Loucy (cell line): ENCODE results near the gene LMF2.
A peak's percentile ranks its signal among the peaks of the same experiment; 100 is the strongest.

Experiments used
- H2AFZ ChIP-seq: fragments of 200-600 bp; sonication (generic); 2 replicates; pipeline ENCODE4 v1.6.0; 2016; ENCODE audit warnings: antibody characterized with exemption, mild to moderate bottlenecking, low read length, moderate library complexity
- H3F3A ChIP-seq: fragments of 200-600 bp; 2 replicates; pipeline ENCODE4 v1.6.0; 2016; ENCODE audit warnings: antibody characterized with exemption, low read depth, mild to moderate bottlenecking
- H3K27me3 ChIP-seq: fragments of 200-600 bp; sonication (generic); 2 replicates; pipeline ENCODE4 v1.6.1; 2014; ENCODE audit warnings: low read length, mild to moderate bottlenecking; ENCODE audit not compliant: insufficient read depth, poor library complexity, severe bottlenecking
- H3K36me3 ChIP-seq: fragments of 200-600 bp; sonication (generic); 2 replicates; pipeline ENCODE4 v1.6.1; 2016; ENCODE audit warnings: low read length; ENCODE audit not compliant: insufficient read depth
- H3K4me1 ChIP-seq: fragments of 200-600 bp; sonication (generic); 2 replicates; pipeline ENCODE4 v1.5.1; 2014; ENCODE audit warnings: low read length, mild to moderate bottlenecking; ENCODE audit not compliant: insufficient read depth, poor library complexity, severe bottlenecking
- H3K4me2 ChIP-seq: fragments of 200-600 bp; sonication (generic); 2 replicates; pipeline ENCODE4 v1.6.0; 2014; ENCODE audit warnings: antibody characterized with exemption, low read length, low read depth, mild to moderate bottlenecking; ENCODE audit not compliant: poor library complexity, severe bottlenecking
- H3K4me3 ChIP-seq: fragments of 200-600 bp; sonication (generic); 2 replicates; pipeline ENCODE4 v1.5.1; 2014; ENCODE audit warnings: low read length, mild to moderate bottlenecking, mixed read lengths; ENCODE audit not compliant: poor library complexity, severe bottlenecking
- H3K79me2 ChIP-seq: fragments of 200-600 bp; sonication (generic); 2 replicates; pipeline ENCODE4 v1.6.1; 2014; ENCODE audit warnings: low read length; ENCODE audit not compliant: insufficient read depth
- H3K9ac ChIP-seq: fragments of 200-600 bp; sonication (generic); 2 replicates; pipeline ENCODE4 v1.6.0; 2014; ENCODE audit warnings: mild to moderate bottlenecking, low read depth, low read length, moderate library complexity; ENCODE audit not compliant: poor library complexity, severe bottlenecking
- H3K9me2 ChIP-seq: fragments of 200-600 bp; sonication (generic); replicated peaks from 2 replicates; pipeline ENCODE4 v1.6.1; 2016; ENCODE audit warnings: low read depth, low read length, mixed read lengths
- H3K9me3 ChIP-seq: fragments of 200-600 bp; sonication (generic); 2 replicates; pipeline ENCODE4 v1.6.1; 2014; ENCODE audit warnings: mild to moderate bottlenecking, antibody characterized with exemption, low read length, low read depth; ENCODE audit not compliant: insufficient read depth
- H4K20me1 ChIP-seq: fragments of 200-600 bp; sonication (generic); 2 replicates; pipeline ENCODE4 v1.6.0; 2014; ENCODE audit warnings: antibody characterized with exemption, low read length, mild to moderate bottlenecking; ENCODE audit not compliant: insufficient read depth, poor library complexity, severe bottlenecking
- CTCF ChIP-seq: fragments of 200-600 bp; sonication (generic); conservative IDR thresholded peaks from 2 replicates; pipeline ENCODE4 v1.5.1; 2014; ENCODE audit warnings: mild to moderate bottlenecking, antibody characterized with exemption, low read length
- EZH2phosphoT487 ChIP-seq: fragments of 200-600 bp; IDR thresholded peaks from 2 replicates; pipeline ENCODE4 v1.6.1; 2018; ENCODE audit warnings: antibody characterized with exemption, mild to moderate bottlenecking, moderate library complexity, borderline replicate concordance

Gene LMF2

GRCh38 chr22:50551160-50551752 is 43.8 kb upstream of the LMF2 start:
- H4K20me1 ChIP-seq = no peaks in the 10 kb centered on the region
- H3K9me2 ChIP-seq = no peaks in the 10 kb centered on the region
- H2AFZ ChIP-seq = no peak overlapping the region
- H3K4me1 ChIP-seq = peaks cover 12% of the 10 kb centered on the region
- no peak overlapping the region for H3K9ac ChIP-seq
- no peaks in the 10 kb centered on the region for H3K36me3 ChIP-seq
- peaks cover 6% of the 10 kb centered on the region; the same call in 1 of the 2 replicates for H3K79me2 ChIP-seq
- H3K4me2 ChIP-seq = no peak overlapping the region
- H3F3A ChIP-seq = no peaks in the 10 kb centered on the region
- H3K9me3 ChIP-seq = no peaks in the 10 kb centered on the region
- H3K27me3 ChIP-seq = no peaks in the 10 kb centered on the region
- TF ChIP-seq EZH2phosphoT487 = no peak
- no peak for TF ChIP-seq CTCF
- H3K4me3 ChIP-seq = no peak overlapping the region

- no peak for TF ChIP-seq EZH2phosphoT487
- TF ChIP-seq CTCF = no peak
- H3F3A ChIP-seq = no peaks in the 10 kb centered on the region
- peaks cover 6% of the 10 kb centered on the region; the same call in 1 of the 2 replicates for H3K79me2 ChIP-seq
- no peak overlapping the region for H3K9ac ChIP-seq
- no peak overlapping the region for H3K4me3 ChIP-seq
- no peak overlapping the region for H3K4me2 ChIP-seq
- no peaks in the 10 kb centered on the region for H3K9me3 ChIP-seq
- no peaks in the 10 kb centered on the region for H4K20me1 ChIP-seq
- H3K9me2 ChIP-seq = no peaks in the 10 kb centered on the region
- H3K4me1 ChIP-seq = peaks cover 21% of the 10 kb centered on the region
- no peaks in the 10 kb centered on the region for H3K36me3 ChIP-seq
- H2AFZ ChIP-seq = no peak overlapping the region
- no peaks in the 10 kb centered on the region for H3K27me3 ChIP-seq
Measured at GRCh38 chr22:50550395-50550794, 42.9 kb upstream of the LMF2 start.

- Histone ChIP-seq H3K36me3 (no peaks in the 10 kb centered on the region), H4K20me1 (no peaks in the 10 kb centered on the region), H3K9me3 (no peaks in the 10 kb centered on the region), H3K4me2 (peak overlapping the region; percentile 83), H3K27me3 (no peaks in the 10 kb centered on the region), H3K4me3 (peak overlapping the region; percentile 73), H3K4me1 (peaks cover 31% of the 10 kb centered on the region), H3K79me2 (peaks cover 6% of the 10 kb centered on the region; the same call in 1 of the 2 replicates), H3K9ac (peak overlapping the region; percentile 77), H3K9me2 (no peaks in the 10 kb centered on the region), H3F3A (no peaks in the 10 kb centered on the region), H2AFZ (peak overlapping the region; percentile 85)
- TF ChIP-seq CTCF (no peak), EZH2phosphoT487 (no peak)
Measured at GRCh38 chr22:50548921-50549790, 41.7 kb upstream of the LMF2 start.
